Motor neuron (in vitro differentiated cells): ENCODE results near the gene COPS9. TPM values are rescaled to one million over a fixed set of nuclear protein-coding genes. Genes with fewer than 3 reads are reported as not detected.

Source experiments
- ATAC-seq, 8 experiments: fragments of 200-7000 bp; cut with Tn5 transposase; replicated peaks in 6 of 8; 2 replicates each; pipeline ENCODE4 v1.8.0; 2021; ENCODE audit warnings: mild to moderate bottlenecking in 8 of 8, moderate library complexity in 8 of 8
- H3K27ac ChIP-seq, 2 donors: fragments of 250-450 bp; sonication (Bioruptor Pico); 2 replicates each; pipeline ENCODE4 v1.9.0; 2021; ENCODE audit warnings: antibody characterized with exemption in 2 of 2, mild to moderate bottlenecking in 2 of 2, moderate library complexity in 1 of 2
- H3K4me1 ChIP-seq, 2 donors: fragments of 250-450 bp; sonication (Bioruptor Pico); replicated peaks in 1 of 2; 2 replicates each; pipeline ENCODE4 v1.6.1; 2021; ENCODE audit warnings: antibody characterized with exemption in 2 of 2, mild to moderate bottlenecking in 2 of 2, moderate library complexity in 1 of 2
- H3K4me3 ChIP-seq, 5 donors: fragments of 250-450 bp; sonication (Bioruptor Pico); 2 replicates each; pipeline ENCODE4 v1.9.0; 2021; ENCODE audit warnings: antibody characterized with exemption in 5 of 5, mild to moderate bottlenecking in 5 of 5, moderate library complexity in 4 of 5
- WGBS, 10 experiments: fragments of 450-650 bp; shearing (Covaris generic); methylation state at CpG; one replicate each; pipeline ENCODE4 v1.0.0; 2022; 5-methylcytosine and 5-hydroxymethylcytosine counted together
- in situ Hi-C, 9 experiments: fragments of 400-800 bp; cut with MboI; loops; one replicate each; pipeline ENCODE4 v1.15.0; 2021; ENCODE audit warnings: low sequenced_read_pairs in 9 of 9, low pct_unique_long_range_greater_than_20kb in 2 of 9; ENCODE audit not compliant: unreplicated experiment in 9 of 9
- total RNA-seq, 8 experiments: library from RNA; unstranded; fragments of 300-600 nt; gene quantifications; 2 replicates each; pipeline versions ENCODE4 v1.2.3 to v1.2.4, GENCODE V29; 2022

The COPS9 gene
- total RNA-seq, 8 experiments from 2014 or later, result 133 to 287 (median 202) TPM

GRCh38 chr2:240136671-240137292 lies 677 bp upstream of the COPS9 start:
- Histone ChIP-seq H3K4me3 (peak overlapping the region; percentile 84 to 94 (median 91)), H3K27ac (no peak overlapping the region), H3K4me1 (peaks cover 6 to 8% of the 10 kb centered on the region in 2 donors)
- peak in 1 of 8 experiments; percentile 4 for ATAC-seq
- in situ Hi-C loops, result no loop called here
- 20 to 100% (median 80%) methylated on average over 1 to 10 of the region's 36 CpGs; no CpG with 5 or more reads in 2 of the 10 experiments for WGBS, 10 experiments

GRCh38 chr2:240135706-240136012 lies 446 bp downstream of the COPS9 start:
- in situ Hi-C loops, result no loop called here
- 0% methylated on average over 2 to 9 of the region's 17 CpGs; no CpG with 5 or more reads in 7 of the 10 experiments for WGBS, 10 experiments
- Histone ChIP-seq H3K27ac (peak overlapping the region; percentile 36 to 80), H3K4me3 (peak overlapping the region; percentile 84 to 94 (median 91)), H3K4me1 (peaks cover 6 to 8% of the 10 kb centered on the region in 2 donors)
- no peak for ATAC-seq

GRCh38 chr2:240134956-240135520 lies 1.1 kb downstream of the COPS9 start:
- in situ Hi-C loops, result no loop called here
- WGBS, 10 experiments, result 40 to 90% (median 70%) methylated on average over 1 to 8 of the region's 15 CpGs; no CpG with 5 or more reads in 1 of the 10 experiments
- no peak for ATAC-seq
- Histone ChIP-seq H3K4me3 (peak overlapping the region; percentile 84 to 94 (median 91)), H3K27ac (no peak overlapping the region), H3K4me1 (peaks cover 6 to 8% of the 10 kb centered on the region in 2 donors)

- Histone ChIP-seq H3K4me3 (peak overlapping the region in 2 of 5 donors; percentile 87 to 91), H3K27ac (no peak overlapping the region), H3K4me1 (peaks cover 6 to 8% of the 10 kb centered on the region in 2 donors)
- WGBS, 10 experiments, result 83 to 100% (median 90%) methylated on average over 3 to 5 of the region's 6 CpGs; no CpG with 5 or more reads in 4 of the 10 experiments
- in situ Hi-C loops, result no loop called here
- no peak for ATAC-seq
Measured at GRCh38 chr2:240134466-240134865, 1.6 kb downstream of the COPS9 start.

- H3K4me3 ChIP-seq, result no peak overlapping the region
- in situ Hi-C loops, result no loop called here
- no peak for ATAC-seq
- H3K4me1 ChIP-seq, result peaks cover 6 to 8% of the 10 kb centered on the region in 2 donors
- H3K27ac ChIP-seq, result no peak overlapping the region
- 60 to 100% (median 96%) methylated on average over 1 to 4 of the region's 10 CpGs; no CpG with 5 or more reads in 3 of the 10 experiments for WGBS, 10 experiments
Measured at GRCh38 chr2:240133401-240133800, 2.7 kb downstream of the COPS9 start.

GRCh38 chr2:240132651-240132980 lies 3.5 kb downstream of the COPS9 start:
- 86 to 100% (median 94%) methylated on average over 2 to 3 of the region's 5 CpGs; no CpG with 5 or more reads in 7 of the 10 experiments for WGBS, 10 experiments
- H3K4me3 ChIP-seq, result no peak overlapping the region
- in situ Hi-C loops, result no loop called here
- ATAC-seq, result no peak
- no peak overlapping the region for H3K27ac ChIP-seq
- H3K4me1 ChIP-seq, result peaks cover 6 to 8% of the 10 kb centered on the region in 2 donors

GRCh38 chr2:240131941-240132650 lies 4.0 kb downstream of the COPS9 start:
- in situ Hi-C loops, result no loop called here
- Histone ChIP-seq H3K4me1 (peaks cover 6 to 8% of the 10 kb centered on the region in 2 donors), H3K4me3 (no peak overlapping the region), H3K27ac (no peak overlapping the region)
- WGBS, 10 experiments, result 87 to 100% (median 93%) methylated on average over 3 to 9 of the region's 22 CpGs; no CpG with 5 or more reads in 5 of the 10 experiments
- ATAC-seq, result no peak

GRCh38 chr2:240131296-240131695 lies 4.8 kb downstream of the COPS9 start:
- in situ Hi-C loops, result no loop called here
- Histone ChIP-seq H3K27ac (no peak overlapping the region), H3K4me1 (peaks cover 6% of the 10 kb centered on the region in 2 donors), H3K4me3 (no peak overlapping the region)
- no peak for ATAC-seq
- WGBS, 10 experiments, result 40 to 100% (median 95%) methylated on average over 1 to 10 of the region's 16 CpGs; no CpG with 5 or more reads in 4 of the 10 experiments

- peak in 1 of 8 experiments; percentile 14 for ATAC-seq
- WGBS, 10 experiments, result 69 to 100% (median 88%) methylated on average over 2 to 16 of the region's 23 CpGs
- Histone ChIP-seq H3K4me3 (no peak overlapping the region), H3K27ac (no peak overlapping the region), H3K4me1 (peaks cover 6% of the 10 kb centered on the region in 2 donors)
- in situ Hi-C loops, result no loop called here
Measured at GRCh38 chr2:240130393-240131195, 5.5 kb downstream of the COPS9 start.

GRCh38 chr2:240129731-240130392 lies 6.2 kb downstream of the COPS9 start:
- Histone ChIP-seq H3K27ac (no peak overlapping the region), H3K4me1 (peaks cover 2% of the 10 kb centered on the region in 2 donors), H3K4me3 (no peak overlapping the region)
- in situ Hi-C loops, result no loop called here
- no peak for ATAC-seq
- 78 to 100% (median 96%) methylated on average over 1 to 12 of the region's 22 CpGs; no CpG with 5 or more reads in 4 of the 10 experiments for WGBS, 10 experiments

- in situ Hi-C loops, result no loop called here
- no peak for ATAC-seq
Measured at GRCh38 chr2:240129311-240129710, 6.8 kb downstream of the COPS9 start.

GRCh38 chr2:240128608-240129145 lies 7.4 kb downstream of the COPS9 start:
- Histone ChIP-seq H3K27ac (no peak overlapping the region), H3K4me1 (no peaks in the 10 kb centered on the region), H3K4me3 (no peak overlapping the region)
- 57 to 100% (median 93%) methylated on average over 1 to 12 of the region's 12 CpGs; no CpG with 5 or more reads in 5 of the 10 experiments for WGBS, 10 experiments
- in situ Hi-C loops, result no loop called here
- ATAC-seq, result peak in 1 of 8 experiments; percentile 7

More at GRCh38 chr2:240129311-240129710, 6.8 kb downstream of the COPS9 start:
- Histone ChIP-seq H3K4me3 (no peak overlapping the region), H3K27ac (no peak overlapping the region), H3K4me1 (no peaks in the 10 kb centered on the region)
- WGBS, 10 experiments, result 75 to 100% (median 100%) methylated on average over 1 to 5 of the region's 7 CpGs; no CpG with 5 or more reads in 4 of the 10 experiments
